Fibroblast of pulmonary artery (primary cell): ENCODE measurements around the gene ADAM19.

ENCODE experiments used
- DNase-seq: peaks from one replicate; pipeline ENCODE4 v3.0.0-alpha.2; 2010; ENCODE audit warnings: low read depth
- H3K4me3 ChIP-seq: replicated peaks from 2 replicates; pipeline ENCODE4 v1.5.1; 2011; ENCODE audit warnings: low read depth, mild to moderate bottlenecking, control low read depth, low read length, moderate library complexity
- CTCF ChIP-seq: IDR thresholded peaks from 2 replicates; pipeline ENCODE4 v1.5.1; 2011; ENCODE audit warnings: mild to moderate bottlenecking, control low read depth, low read length, inconsistent platforms; ENCODE audit errors: missing control alignments

Gene ADAM19

GRCh38 chr5:157476702-157477408, 98.7 kb downstream of the ADAM19 start:
- peak; percentile 91 for TF ChIP-seq CTCF
- DNase-seq, result peak; percentile 81
- H3K4me3 ChIP-seq, result no peak overlapping the region

- no peak for TF ChIP-seq CTCF
- no peak overlapping the region for H3K4me3 ChIP-seq
- no peak for DNase-seq
Observed at GRCh38 chr5:157475432-157475831, 100.1 kb downstream of the ADAM19 start.

GRCh38 chr5:157473383-157474320, 101.9 kb downstream of the ADAM19 start:
- TF ChIP-seq CTCF, result peak; percentile 16
- DNase-seq, result peak; percentile 26
- no peak overlapping the region for H3K4me3 ChIP-seq

- peak; percentile 46 for DNase-seq
- H3K4me3 ChIP-seq, result no peak overlapping the region
- TF ChIP-seq CTCF, result peak; percentile 77
Observed at GRCh38 chr5:157471709-157472108, 103.9 kb downstream of the ADAM19 start.

GRCh38 chr5:157470631-157471030, 104.9 kb downstream of the ADAM19 start:
- no peak for TF ChIP-seq CTCF
- DNase-seq, result no peak
- H3K4me3 ChIP-seq, result no peak overlapping the region

GRCh38 chr5:157469687-157470086, 105.9 kb downstream of the ADAM19 start:
- DNase-seq, result no peak
- TF ChIP-seq CTCF, result no peak

More at GRCh38 chr5:157469687-157470086, 105.9 kb downstream of the ADAM19 start:
- no peak overlapping the region for H3K4me3 ChIP-seq
